A673 (cell line): ENCODE results near the gene CRYBB1.

Experiments used
- CTCF ChIP-seq: fragments of 300-800, 200-600 bp; sonication (generic); conservative IDR thresholded peaks from 2 replicates; pipeline ENCODE4 v1.5.1; 2017; ENCODE audit warnings: low read depth, mild to moderate bottlenecking, antibody characterized with exemption, low read length, moderate library complexity, mixed read lengths
- EZH2 ChIP-seq: fragments of 200-600 bp; sonication (generic); IDR thresholded peaks from 2 replicates; pipeline ENCODE4 v1.6.1; 2017; ENCODE audit warnings: borderline replicate concordance, low read depth, mild to moderate bottlenecking, mixed read lengths, antibody characterized with exemption, low read length; ENCODE audit not compliant: poor library complexity, severe bottlenecking

- TF ChIP-seq CTCF (no peak), EZH2 (no peak)
Measured at GRCh38 chr22:26650722-26651421, 33.0 kb upstream of the CRYBB1 start.
